HepG2 (cell line): ENCODE measurements around the gene CEP104. TPM values are rescaled to one million over a fixed set of nuclear protein-coding genes. Genes with fewer than 3 reads are reported as not detected.

ENCODE experiments used
- CCDC6 ChIP-seq: sonication (generic); formaldehyde crosslinking; IDR thresholded peaks from 2 replicates; pipeline ENCODE4 v1.8.1; 2022; ENCODE audit warnings: mild to moderate bottlenecking, missing genetic modification reagents, moderate library complexity
- FOXC1 ChIP-seq: sonication (generic); formaldehyde crosslinking; IDR thresholded peaks from 2 replicates; pipeline ENCODE4 v1.8.0; 2022; ENCODE audit warnings: mild to moderate bottlenecking, missing genetic modification reagents, borderline replicate concordance
- GATAD2A ChIP-seq: IDR thresholded peaks from 2 replicates; pipeline ENCODE4 v1.6.1; 2016
- GFI1 ChIP-seq: sonication (generic); formaldehyde crosslinking; IDR thresholded peaks from 2 replicates; pipeline ENCODE4 v1.5.0; 2020; ENCODE audit warnings: missing genetic modification reagents, mild to moderate bottlenecking, borderline replicate concordance
- HOXA5 ChIP-seq: sonication (generic); formaldehyde crosslinking; IDR thresholded peaks from 2 replicates; pipeline ENCODE4 v1.4.0; 2020; ENCODE audit warnings: missing genetic modification reagents
- ISL2 ChIP-seq: sonication (generic); formaldehyde crosslinking; IDR thresholded peaks from 2 replicates; pipeline ENCODE4 v1.5.0; 2020; ENCODE audit warnings: missing genetic modification reagents
- MEIS1 ChIP-seq: sonication (generic); formaldehyde crosslinking; IDR thresholded peaks from 2 replicates; pipeline ENCODE4 v1.9.0; 2021; ENCODE audit warnings: mild to moderate bottlenecking, missing genetic modification reagents, moderate library complexity, borderline replicate concordance
- NFE2L2 ChIP-seq: fragments of 150-350 bp; IDR thresholded peaks from 2 replicates; pipeline ENCODE4 v1.6.1; 2014; ENCODE audit warnings: low read length
- NR3C1 ChIP-seq: sonication (generic); formaldehyde crosslinking; IDR thresholded peaks from 2 replicates; pipeline ENCODE4 v1.4.0; 2020; ENCODE audit warnings: missing genetic modification reagents
- RFXANK ChIP-seq: IDR thresholded peaks from 2 replicates; pipeline ENCODE4 v1.6.1; 2016
- SP5 ChIP-seq: IDR thresholded peaks from 2 replicates; pipeline ENCODE4 v1.6.1; 2016; ENCODE audit warnings: low read depth, borderline replicate concordance
- YEATS2 ChIP-seq: sonication (generic); formaldehyde crosslinking; IDR thresholded peaks from 2 replicates; pipeline ENCODE4 v1.4.0; 2020; ENCODE audit warnings: missing genetic modification reagents, borderline replicate concordance
- ZBTB42 ChIP-seq: sonication (generic); formaldehyde crosslinking; IDR thresholded peaks from 2 replicates; pipeline ENCODE4 v1.5.0; 2020; ENCODE audit warnings: mild to moderate bottlenecking, missing genetic modification reagents
- ZC3H13 ChIP-seq: sonication (generic); formaldehyde crosslinking; IDR thresholded peaks from 2 replicates; pipeline ENCODE4 v1.8.1; 2023; ENCODE audit warnings: mild to moderate bottlenecking, missing genetic modification reagents, moderate library complexity
- ZFP1 ChIP-seq: IDR thresholded peaks from 2 replicates; pipeline ENCODE4 v1.6.1; 2016
- ZFP37 ChIP-seq: sonication (generic); formaldehyde crosslinking; IDR thresholded peaks from 2 replicates; pipeline ENCODE4 v1.4.0; 2020; ENCODE audit warnings: missing genetic modification reagents, borderline replicate concordance
- ZFYVE20 ChIP-seq: sonication (generic); formaldehyde crosslinking; IDR thresholded peaks from 2 replicates; pipeline ENCODE4 v1.8.0; 2023; ENCODE audit warnings: low read depth, mild to moderate bottlenecking, moderate library complexity, missing genetic modification reagents, borderline replicate concordance
- ZNF292 ChIP-seq: sonication (generic); formaldehyde crosslinking; IDR thresholded peaks from 2 replicates; pipeline ENCODE4 v1.8.1; 2022; ENCODE audit warnings: mild to moderate bottlenecking, low read depth, missing genetic modification reagents, borderline replicate concordance
- ZNF350 ChIP-seq: sonication (generic); formaldehyde crosslinking; IDR thresholded peaks from 2 replicates; pipeline ENCODE4 v1.4.0; 2020; ENCODE audit warnings: mild to moderate bottlenecking, low read depth, missing genetic modification reagents, borderline replicate concordance
- ZNF44 ChIP-seq: sonication (generic); formaldehyde crosslinking; IDR thresholded peaks from 2 replicates; pipeline ENCODE4 v1.5.1; 2020; ENCODE audit warnings: mild to moderate bottlenecking, missing genetic modification reagents
- ZNF546 ChIP-seq: sonication (generic); formaldehyde crosslinking; conservative IDR thresholded peaks from 2 replicates; pipeline ENCODE4 v1.8.1; 2023; ENCODE audit warnings: mild to moderate bottlenecking, missing genetic modification reagents
- ZNF569 ChIP-seq: sonication (generic); formaldehyde crosslinking; IDR thresholded peaks from 2 replicates; pipeline ENCODE4 v1.5.0; 2020; ENCODE audit warnings: mild to moderate bottlenecking, missing genetic modification reagents, moderate library complexity, borderline replicate concordance
- ZNF678 ChIP-seq: sonication (generic); formaldehyde crosslinking; IDR thresholded peaks from 2 replicates; pipeline ENCODE4 v1.4.0; 2020; ENCODE audit warnings: mild to moderate bottlenecking, missing genetic modification reagents
- ZNF780A ChIP-seq: sonication (generic); formaldehyde crosslinking; IDR thresholded peaks from 2 replicates; pipeline ENCODE4 v1.8.0; 2022; ENCODE audit warnings: mild to moderate bottlenecking, missing genetic modification reagents, moderate library complexity
- ZNF850 ChIP-seq: sonication (generic); formaldehyde crosslinking; conservative IDR thresholded peaks from 2 replicates; pipeline ENCODE4 v1.9.0; 2021; ENCODE audit warnings: mild to moderate bottlenecking, missing genetic modification reagents
- ZSCAN22 ChIP-seq: sonication (generic); formaldehyde crosslinking; IDR thresholded peaks from 2 replicates; pipeline ENCODE4 v1.4.0; 2020; ENCODE audit warnings: mild to moderate bottlenecking, missing genetic modification reagents
- polyA plus RNA-seq, 8 experiments: library from polyadenylated mRNA; depleted of rRNA in 3 of 8; stranded (reverse) in 7 of 8; unstranded in 1 of 8; fragments of >200 nt; fragmentation: Illumina TruSeq in 4 of 8; extraction: Trizol in 4 of 8; gene quantifications; 2 replicates each; pipeline versions ENCODE4 v1.2.1 to v1.2.3, GENCODE V29; 2011 to 2016; ENCODE audit warnings: low read depth in 4 of 8, missing spikeins in 1 of 8, mixed read lengths in 1 of 8; ENCODE audit not compliant: insufficient read depth in 1 of 8
- total RNA-seq, 5 experiments: library from RNA; depleted of rRNA; stranded (reverse); fragments of >200 nt; fragmentation: Illumina TruSeq; extraction: Trizol; gene quantifications; 2 replicates each; pipeline ENCODE4 v1.2.3, GENCODE V29; 2016; ENCODE audit warnings: low read depth in 1 of 5
- TF ChIP-seq, protein P1 (sequence below): IDR thresholded peaks from 2 replicates; pipeline ENCODE4 v1.4.0; 2020; ENCODE audit warnings: mild to moderate bottlenecking, missing genetic modification reagents
- TF ChIP-seq, protein P2 (sequence below): sonication (generic); formaldehyde crosslinking; IDR thresholded peaks from 2 replicates; pipeline ENCODE4 v1.8.0; 2023; ENCODE audit warnings: mild to moderate bottlenecking, missing genetic modification reagents

Gene CEP104
- total and polyA plus RNA-seq, 2 of the 13 experiments (the other 11 are each of a cell fraction or from before 2014, with no cell fraction given), result 20.4 to 30.1 TPM

DNA sequence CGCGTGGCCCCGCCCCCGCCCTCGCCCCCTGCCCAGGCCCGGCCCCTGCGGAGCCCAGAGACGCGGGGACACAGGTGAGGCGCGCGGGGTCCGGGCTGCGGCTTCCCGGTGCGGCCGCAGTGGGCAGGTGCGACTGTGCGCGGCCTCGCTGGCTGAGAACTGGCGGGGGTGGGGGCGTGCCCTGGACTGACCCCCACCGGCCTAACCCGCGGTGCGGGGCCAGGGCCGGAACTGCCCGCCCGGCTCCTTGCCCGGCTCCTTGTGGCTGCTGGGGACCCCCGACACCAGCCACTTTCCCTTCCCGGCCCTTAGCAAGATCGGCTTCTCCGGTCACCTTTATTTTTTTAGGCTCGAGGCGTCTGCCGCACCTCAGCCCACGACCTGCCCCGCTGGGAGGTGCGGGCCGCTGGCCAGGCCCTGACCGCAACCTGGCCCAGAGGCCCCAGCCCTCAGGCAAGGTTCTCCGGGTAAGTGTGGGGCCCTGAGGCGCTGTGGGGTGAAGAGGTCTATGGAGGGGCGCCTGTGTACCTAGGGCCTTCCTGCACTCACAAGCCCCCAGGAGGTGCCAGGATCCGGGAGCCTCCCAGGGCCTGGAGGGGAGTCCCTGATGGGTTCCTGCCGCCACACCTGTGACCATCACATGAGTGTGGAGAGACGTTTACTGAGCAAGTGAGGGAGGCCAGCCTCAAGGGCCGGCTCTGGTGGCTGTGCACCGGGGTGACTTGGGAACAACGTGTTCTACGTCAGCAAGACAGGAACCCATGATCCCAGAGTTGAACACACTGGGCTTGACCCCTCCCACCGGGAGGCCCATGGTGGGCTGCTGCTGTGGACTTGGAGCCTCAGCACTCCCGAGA lies 84.1 kb downstream of the CEP104 start, which contains the start of gene SMIM1 (continued):
- TF ChIP-seq, protein P1, sequence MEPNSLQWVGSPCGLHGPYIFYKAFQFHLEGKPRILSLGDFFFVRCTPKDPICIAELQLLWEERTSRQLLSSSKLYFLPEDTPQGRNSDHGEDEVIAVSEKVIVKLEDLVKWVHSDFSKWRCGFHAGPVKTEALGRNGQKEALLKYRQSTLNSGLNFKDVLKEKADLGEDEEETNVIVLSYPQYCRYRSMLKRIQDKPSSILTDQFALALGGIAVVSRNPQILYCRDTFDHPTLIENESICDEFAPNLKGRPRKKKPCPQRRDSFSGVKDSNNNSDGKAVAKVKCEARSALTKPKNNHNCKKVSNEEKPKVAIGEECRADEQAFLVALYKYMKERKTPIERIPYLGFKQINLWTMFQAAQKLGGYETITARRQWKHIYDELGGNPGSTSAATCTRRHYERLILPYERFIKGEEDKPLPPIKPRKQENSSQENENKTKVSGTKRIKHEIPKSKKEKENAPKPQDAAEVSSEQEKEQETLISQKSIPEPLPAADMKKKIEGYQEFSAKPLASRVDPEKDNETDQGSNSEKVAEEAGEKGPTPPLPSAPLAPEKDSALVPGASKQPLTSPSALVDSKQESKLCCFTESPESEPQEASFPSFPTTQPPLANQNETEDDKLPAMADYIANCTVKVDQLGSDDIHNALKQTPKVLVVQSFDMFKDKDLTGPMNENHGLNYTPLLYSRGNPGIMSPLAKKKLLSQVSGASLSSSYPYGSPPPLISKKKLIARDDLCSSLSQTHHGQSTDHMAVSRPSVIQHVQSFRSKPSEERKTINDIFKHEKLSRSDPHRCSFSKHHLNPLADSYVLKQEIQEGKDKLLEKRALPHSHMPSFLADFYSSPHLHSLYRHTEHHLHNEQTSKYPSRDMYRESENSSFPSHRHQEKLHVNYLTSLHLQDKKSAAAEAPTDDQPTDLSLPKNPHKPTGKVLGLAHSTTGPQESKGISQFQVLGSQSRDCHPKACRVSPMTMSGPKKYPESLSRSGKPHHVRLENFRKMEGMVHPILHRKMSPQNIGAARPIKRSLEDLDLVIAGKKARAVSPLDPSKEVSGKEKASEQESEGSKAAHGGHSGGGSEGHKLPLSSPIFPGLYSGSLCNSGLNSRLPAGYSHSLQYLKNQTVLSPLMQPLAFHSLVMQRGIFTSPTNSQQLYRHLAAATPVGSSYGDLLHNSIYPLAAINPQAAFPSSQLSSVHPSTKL (CRISPR knock-in tag), result no peak
- TF ChIP-seq ZFP1 (CRISPR knock-in tag) (no peak), ZNF569 (CRISPR knock-in tag) (no peak), CCDC6 (CRISPR knock-in tag) (no peak), ZNF44 (CRISPR knock-in tag) (no peak), HOXA5 (CRISPR knock-in tag) (no peak), YEATS2 (CRISPR knock-in tag) (no peak), MEIS1 (no peak), ZBTB42 (CRISPR knock-in tag) (no peak), ZNF546 (CRISPR knock-in tag) (no peak), GATAD2A (CRISPR knock-in tag) (0 out of 2 replicates have a peak, but pooled peaks have one; percentile 24), RFXANK (CRISPR knock-in tag) (no peak), ISL2 (CRISPR knock-in tag) (no peak), ZNF850 (no peak), ZNF292 (CRISPR knock-in tag) (no peak), NR3C1 (CRISPR knock-in tag) (no peak), ZNF678 (CRISPR knock-in tag) (no peak), ZNF350 (no peak), ZFP37 (CRISPR knock-in tag) (no peak), SP5 (no peak), GFI1 (CRISPR knock-in tag) (no peak), ZSCAN22 (no peak), ZNF780A (CRISPR knock-in tag) (no peak), ZFYVE20 (CRISPR knock-in tag) (0 out of 2 replicates have a peak, but pooled peaks have one; percentile 37), NFE2L2 (no peak), ZC3H13 (CRISPR knock-in tag) (no peak), FOXC1 (CRISPR knock-in tag) (no peak)
- TF ChIP-seq, protein P2, sequence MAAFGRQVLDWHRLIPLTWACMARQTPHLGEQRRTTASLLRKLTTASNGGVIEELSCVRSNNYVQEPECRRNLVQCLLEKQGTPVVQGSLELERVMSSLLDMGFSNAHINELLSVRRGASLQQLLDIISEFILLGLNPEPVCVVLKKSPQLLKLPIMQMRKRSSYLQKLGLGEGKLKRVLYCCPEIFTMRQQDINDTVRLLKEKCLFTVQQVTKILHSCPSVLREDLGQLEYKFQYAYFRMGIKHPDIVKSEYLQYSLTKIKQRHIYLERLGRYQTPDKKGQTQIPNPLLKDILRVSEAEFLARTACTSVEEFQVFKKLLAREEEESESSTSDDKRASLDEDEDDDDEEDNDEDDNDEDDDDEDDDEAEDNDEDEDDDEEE (CRISPR knock-in tag), result no peak; the same call in 1 of the 2 replicates
